K562 (cell line): ENCODE data around the gene CD248. TPM values are rescaled to one million over a fixed set of nuclear protein-coding genes. Genes with fewer than 3 reads are reported as not detected.

ENCODE experiments used
- ATF1 ChIP-seq, 2 experiments: fragments of 450-650 bp in 1 of 2; IDR thresholded peaks; 2 replicates each; pipeline ENCODE4 v1.6.1; 2016; ENCODE audit warnings: missing compliant biosample characterization in 1 of 2, missing genetic modification characterization in 1 of 2
- CCNT2 ChIP-seq: IDR thresholded peaks from 2 replicates; pipeline ENCODE4 v1.6.1; 2011; ENCODE audit warnings: borderline replicate concordance, low read depth, mild to moderate bottlenecking, moderate library complexity, mixed read lengths, low read length; ENCODE audit not compliant: insufficient read length; ENCODE audit errors: extremely low read depth
- CSDE1 ChIP-seq, 2 experiments: fragments of 450-650 bp; IDR thresholded peaks; 2 replicates each; pipeline ENCODE4 v1.6.1; 2016; ENCODE audit warnings: mild to moderate bottlenecking in 1 of 2
- E2F1 ChIP-seq: sonication (generic); formaldehyde crosslinking; IDR thresholded peaks from 2 replicates; pipeline ENCODE4 v1.8.1; 2023; ENCODE audit warnings: mild to moderate bottlenecking, missing genetic modification reagents, moderate library complexity
- EHMT2 ChIP-seq: fragments of 450-650 bp; IDR thresholded peaks from 2 replicates; pipeline ENCODE4 v1.6.1; 2018; ENCODE audit warnings: antibody characterized with exemption
- ELF1 ChIP-seq: fragments of 200-800 bp; sonication (Bioruptor generic); IDR thresholded peaks from 2 replicates; pipeline ENCODE4 v1.6.1; 2016; ENCODE audit warnings: missing genetic modification characterization, missing compliant biosample characterization
- ELF2 ChIP-seq: fragments of 250-450 bp; sonication (Bioruptor Pico); IDR thresholded peaks from 2 replicates; pipeline ENCODE4 v1.5.0; 2021; ENCODE audit warnings: mild to moderate bottlenecking
- GMEB1 ChIP-seq: fragments of 250-450 bp; sonication (Bioruptor Pico); IDR thresholded peaks from 2 replicates; pipeline ENCODE4 v1.4.0; 2020; ENCODE audit warnings: mild to moderate bottlenecking
- GTF2B ChIP-seq: IDR thresholded peaks from 2 replicates; pipeline ENCODE4 v1.6.1; 2011; ENCODE audit not compliant: insufficient read length; ENCODE audit errors: extremely low read depth
- GTF2E2 ChIP-seq: fragments of 200-800 bp; sonication (Bioruptor generic); IDR thresholded peaks from 2 replicates; pipeline ENCODE4 v1.6.1; 2016; ENCODE audit warnings: missing genetic modification characterization, missing compliant biosample characterization
- HMG20A ChIP-seq: fragments of 450-650 bp; formaldehyde crosslinking; conservative IDR thresholded peaks from 2 replicates; pipeline ENCODE4 v1.4.0; 2020; ENCODE audit warnings: mild to moderate bottlenecking, mixed read lengths
- KHSRP ChIP-seq: fragments of 450-650 bp; IDR thresholded peaks from 2 replicates; pipeline ENCODE4 v1.6.1; 2017
- MECOM ChIP-seq: fragments of 250-450 bp; sonication (Bioruptor Pico); IDR thresholded peaks from 2 replicates; pipeline ENCODE4 v1.8.0; 2022; ENCODE audit warnings: inconsistent platforms
- PML ChIP-seq: IDR thresholded peaks from 2 replicates; pipeline ENCODE4 v1.6.1; 2012; ENCODE audit warnings: low read length, inconsistent platforms
- POLR3G ChIP-seq: IDR thresholded peaks from 2 replicates; pipeline ENCODE4 v1.6.1; 2011; ENCODE audit not compliant: insufficient read length, insufficient replicate concordance; ENCODE audit errors: extremely low read depth
- TBP ChIP-seq: optimal IDR thresholded peaks from 2 replicates; pipeline ENCODE3; 2011; ENCODE audit warnings: low read depth, low read length, improper control_type of control experiment
- ZBED1 ChIP-seq: IDR thresholded peaks from 2 replicates; pipeline ENCODE4 v1.6.1; 2014
- ZBTB7A ChIP-seq: IDR thresholded peaks from 2 replicates; pipeline ENCODE4 v1.6.1; 2011; ENCODE audit warnings: low read depth, mild to moderate bottlenecking, low read length, moderate library complexity, borderline replicate concordance; ENCODE audit not compliant: control insufficient read depth
- ZC3H4 ChIP-seq: sonication (generic); formaldehyde crosslinking; IDR thresholded peaks from 2 replicates; pipeline ENCODE4 v1.9.0; 2021; ENCODE audit warnings: missing genetic modification reagents, borderline replicate concordance
- ZNF584 ChIP-seq: fragments of 200-800 bp; sonication (Bioruptor generic); IDR thresholded peaks from 2 replicates; pipeline ENCODE4 v1.6.1; 2016; ENCODE audit warnings: low read depth, mild to moderate bottlenecking, missing genetic modification characterization, missing compliant biosample characterization
- ZNF740 ChIP-seq, 3 experiments: fragments of 200-800 bp in 1 of 3; sonication (Bioruptor generic) in 1 of 3; sonication (generic) in 1 of 3; formaldehyde crosslinking in 1 of 3; IDR thresholded peaks; 2 replicates each; pipeline versions ENCODE4 v1.6.1 to v1.8.0; 2016 to 2022; ENCODE audit warnings: mild to moderate bottlenecking in 2 of 3, missing compliant biosample characterization in 2 of 3, missing genetic modification characterization in 2 of 3, missing genetic modification reagents in 1 of 3
- ZNF764 ChIP-seq: fragments of 250-450 bp; sonication (Bioruptor Pico); IDR thresholded peaks from 2 replicates; pipeline ENCODE4 v1.4.0; 2020; ENCODE audit warnings: low read depth, mild to moderate bottlenecking, moderate library complexity
- polyA plus RNA-seq, 8 experiments: library from polyadenylated mRNA; depleted of rRNA in 4 of 8; stranded (reverse) in 5 of 8; unstranded in 3 of 8; fragments of >200 nt; fragmentation: Nextera tagmentation in 2 of 8; fragmentation: Illumina TruSeq in 1 of 8; extraction: Ambion mirVana in 2 of 8; extraction: Trizol in 1 of 8; gene quantifications; 2 replicates each; pipeline versions ENCODE4 v1.2.1 to v1.2.3, GENCODE V29; 2011 to 2014; ENCODE audit warnings: inconsistent platforms in 1 of 8, missing spikeins in 1 of 8
- total RNA-seq, 7 experiments: library from RNA; depleted of rRNA in 6 of 7; stranded (reverse); fragments of >200 nt in 6 of 7; fragmentation: Illumina TruSeq in 2 of 7; extraction: Trizol in 2 of 7; gene quantifications; 2 replicates each; pipeline versions ENCODE4 v1.2.1 to v1.2.3, GENCODE V29; 2011 to 2021; ENCODE audit warnings: low replicate concordance in 1 of 7

The CD248 gene
- total and polyA plus RNA-seq, 9 of the 15 experiments (the other 6 are each of a cell fraction or from before 2014, with no cell fraction given) = 0.09 TPM; not detected in 8

GRCh38 chr11:66288671-66289547 lies 27.9 kb downstream of the CD248 start, which contains the start of gene YIF1A (continued):
- TF ChIP-seq CSDE1 (IDR thresholded peaks at IDR 0.05) = no peak
- no peak for TF ChIP-seq MECOM
- TF ChIP-seq ATF1 (CRISPR knock-in tag; IDR thresholded peaks at IDR 0.05) = no peak
- peak; percentile 96 for TF ChIP-seq ATF1 (tag; IDR thresholded peaks at IDR 0.05)
- 0 out of 2 replicates have a peak, but pooled peaks have one; percentile 66 for TF ChIP-seq GTF2E2 (tag)
- no peak for TF ChIP-seq KHSRP
- peak; percentile 73; the same call in 1 of the 2 replicates for TF ChIP-seq ZC3H4 (CRISPR knock-in tag)
- TF ChIP-seq TBP = peak; percentile 85
- TF ChIP-seq E2F1 (CRISPR knock-in tag) = peak; percentile 64
- peak; percentile 57; the same call in 1 of the 2 replicates for TF ChIP-seq ZBTB7A
- peak; percentile 81 for TF ChIP-seq ELF1
- TF ChIP-seq ZNF740 (CRISPR knock-in tag; IDR thresholded peaks at IDR 0.05) = peak; percentile 89
- peak in 1 of 2 experiments; percentile 79; a peak in 1 of 4 replicates for TF ChIP-seq ZNF740 (tag; IDR thresholded peaks at IDR 0.05)
- TF ChIP-seq ZNF584 = 0 out of 2 replicates have a peak, but pooled peaks have one; percentile 56
- TF ChIP-seq ZBED1 = no peak
- no peak for TF ChIP-seq ZNF764 (CRISPR knock-in tag)
- TF ChIP-seq ELF2 (CRISPR knock-in tag) = no peak
- no peak for TF ChIP-seq GTF2B
- peak; percentile 81 for TF ChIP-seq GMEB1 (CRISPR knock-in tag)
- TF ChIP-seq CCNT2 = peak; percentile 65
- TF ChIP-seq HMG20A (CRISPR knock-in tag) = no peak
- no peak for TF ChIP-seq EHMT2
- TF ChIP-seq PML = peak; percentile 55
- no peak for TF ChIP-seq POLR3G
